AG04449 (cell line): ENCODE data around the gene TRAPPC5.

ENCODE experiments used
- CTCF ChIA-PET: fragments of 350-600 bp; formaldehyde crosslinking; extraction: SDS; loops from one replicate; lab custom pipeline; 2021; ENCODE audit warnings: antibody characterized with exemption; lab: Yijun Ruan, JAX
- POLR2A ChIA-PET: fragments of 400-600, 350-600 bp; formaldehyde crosslinking; extraction: SDS; loops from one replicate; lab custom pipeline; 2020; ENCODE audit warnings: antibody characterized with exemption, inconsistent platforms; lab: Yijun Ruan, JAX
- DNase-seq: peaks from one replicate; pipeline ENCODE4 v3.0.0-alpha.2; 2010; ENCODE audit warnings: low read depth, low spot score
- H3K4me3 ChIP-seq: 2 replicates; pipeline ENCODE4 v1.5.1; 2011; ENCODE audit warnings: low read depth, mild to moderate bottlenecking, control low read depth, low read length
- TF ChIP-seq, protein P1 (sequence below): IDR thresholded peaks from one replicate; pipeline ENCODE4 v1.5.1; 2011; ENCODE audit warnings: mild to moderate bottlenecking, moderate library complexity, low read length, control low read depth, inconsistent platforms; ENCODE audit not compliant: insufficient read depth; ENCODE audit errors: missing control alignments

The TRAPPC5 gene

DNA sequence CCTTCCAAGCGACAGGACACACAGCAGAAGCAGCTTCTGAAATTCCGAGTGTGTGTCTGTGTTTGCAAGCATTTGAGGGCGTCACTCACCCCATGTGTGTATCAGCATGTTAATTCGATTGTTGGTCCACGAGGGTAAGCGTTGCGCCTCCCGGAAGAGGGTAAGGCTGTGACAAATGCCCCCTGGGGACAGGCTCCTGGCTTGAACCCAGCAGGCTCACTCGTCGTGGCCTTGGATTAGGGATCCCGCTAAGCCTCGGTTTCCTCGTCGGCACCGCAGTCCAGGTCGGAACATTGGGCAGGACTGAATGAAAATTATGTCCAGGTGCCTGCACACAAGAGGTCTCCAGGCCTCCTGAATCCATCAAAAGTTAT is 44.3 kb upstream of the TRAPPC5 start:
- TF ChIP-seq, protein P1, sequence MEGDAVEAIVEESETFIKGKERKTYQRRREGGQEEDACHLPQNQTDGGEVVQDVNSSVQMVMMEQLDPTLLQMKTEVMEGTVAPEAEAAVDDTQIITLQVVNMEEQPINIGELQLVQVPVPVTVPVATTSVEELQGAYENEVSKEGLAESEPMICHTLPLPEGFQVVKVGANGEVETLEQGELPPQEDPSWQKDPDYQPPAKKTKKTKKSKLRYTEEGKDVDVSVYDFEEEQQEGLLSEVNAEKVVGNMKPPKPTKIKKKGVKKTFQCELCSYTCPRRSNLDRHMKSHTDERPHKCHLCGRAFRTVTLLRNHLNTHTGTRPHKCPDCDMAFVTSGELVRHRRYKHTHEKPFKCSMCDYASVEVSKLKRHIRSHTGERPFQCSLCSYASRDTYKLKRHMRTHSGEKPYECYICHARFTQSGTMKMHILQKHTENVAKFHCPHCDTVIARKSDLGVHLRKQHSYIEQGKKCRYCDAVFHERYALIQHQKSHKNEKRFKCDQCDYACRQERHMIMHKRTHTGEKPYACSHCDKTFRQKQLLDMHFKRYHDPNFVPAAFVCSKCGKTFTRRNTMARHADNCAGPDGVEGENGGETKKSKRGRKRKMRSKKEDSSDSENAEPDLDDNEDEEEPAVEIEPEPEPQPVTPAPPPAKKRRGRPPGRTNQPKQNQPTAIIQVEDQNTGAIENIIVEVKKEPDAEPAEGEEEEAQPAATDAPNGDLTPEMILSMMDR = no peak
- POLR2A ChIA-PET = no interaction called here

DNA sequence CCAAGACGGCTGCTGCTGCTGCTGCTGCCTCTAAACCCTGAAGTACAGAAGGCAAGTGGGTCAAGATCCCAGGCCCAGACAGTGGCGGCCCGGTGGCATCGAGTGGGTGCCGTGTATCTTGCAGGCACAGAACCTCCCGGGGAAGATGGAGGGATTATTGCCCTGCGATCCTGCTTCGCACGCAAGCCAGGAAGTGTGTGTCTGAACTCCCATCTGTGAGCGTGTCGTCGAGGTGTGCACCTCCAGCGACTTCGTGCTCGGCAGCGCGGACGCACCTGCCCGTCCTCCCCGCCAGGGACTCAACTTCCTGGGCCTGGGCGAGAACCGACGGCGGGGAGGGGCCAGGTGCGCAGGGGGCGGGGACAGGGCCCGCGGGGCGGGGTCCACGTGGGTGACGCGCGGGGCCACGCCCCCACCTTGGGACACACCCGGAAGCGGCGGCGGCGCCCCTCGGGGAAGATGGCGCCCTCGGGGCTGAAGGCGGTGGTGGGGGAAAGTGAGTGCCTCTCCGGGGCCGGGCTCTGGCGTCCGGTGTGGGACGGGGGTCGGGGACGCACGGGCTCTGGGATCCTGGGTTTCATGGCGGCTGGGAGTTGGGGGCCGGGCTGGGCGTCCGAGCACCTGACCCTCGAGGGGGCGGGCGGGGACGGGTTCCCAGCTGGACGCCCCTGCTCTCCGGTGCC is 43.8 kb upstream of the TRAPPC5 start, which contains the start of gene STXBP2:
STXBP2 (plus strand) TSS at position 420 of the 683 bp plus-strand sequence; CDS start at position 460, 40 bp downstream.
- POLR2A ChIA-PET = no interaction called here
- TF ChIP-seq, protein P1 = no peak
- DNase-seq = no peak
- CTCF ChIA-PET = no interaction called here
- H3K4me3 ChIP-seq = peak within 1 kb of the TSS; percentile 15; the same call in 1 of the 2 replicates

More for the DNA sequence above, 44.3 kb upstream of the TRAPPC5 start:
- CTCF ChIA-PET = interaction anchor here (1.2 to 2.1 kb wide), 2 partner anchors 15 to 45 kb away, joined by 4 to 9 read pairs; partner anchors contain the start of gene TRAPPC5
- DNase-seq = no peak
- no peak overlapping the region for H3K4me3 ChIP-seq

DNA sequence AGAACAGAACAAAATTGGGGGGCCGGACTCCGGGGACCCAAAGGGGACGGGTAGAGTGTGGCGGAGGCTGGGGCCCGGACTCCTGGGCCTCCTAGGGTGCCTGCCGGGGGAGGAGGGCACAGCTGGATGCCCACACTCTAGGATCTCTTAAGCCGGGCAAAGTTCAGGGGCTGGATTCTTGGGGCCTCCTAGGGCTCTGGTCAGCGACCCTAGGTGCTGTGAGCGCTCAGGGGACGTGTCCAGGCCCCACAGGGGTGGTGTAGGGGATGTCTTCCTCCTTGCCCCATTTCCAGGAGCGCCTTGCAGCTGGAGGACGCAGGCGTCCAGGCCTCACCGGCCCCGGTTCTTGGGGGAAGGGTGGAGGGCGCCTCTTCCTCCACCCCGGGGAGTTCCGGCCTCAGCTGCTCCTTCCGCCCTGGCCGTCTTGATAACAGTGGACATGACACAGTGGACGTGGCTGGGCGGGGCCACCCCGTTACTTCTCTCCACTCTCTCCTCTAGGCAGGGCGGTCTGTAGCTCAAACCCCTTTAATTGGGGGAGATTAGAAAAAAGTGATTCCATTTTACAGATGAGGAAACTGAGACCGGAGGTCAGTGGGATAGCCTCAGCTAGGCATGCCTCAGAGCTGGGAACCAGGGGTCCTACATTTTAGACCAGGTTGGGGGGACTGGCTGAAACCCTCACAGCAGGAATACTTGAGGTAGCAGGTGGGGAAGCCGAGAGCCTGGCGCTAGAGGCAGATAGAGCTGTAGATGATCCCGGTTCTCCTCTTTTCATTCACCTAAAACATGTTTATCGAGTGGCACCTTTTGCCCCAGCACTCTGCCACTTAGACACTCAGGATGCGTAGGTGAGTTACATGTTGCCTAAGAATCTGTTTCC is 43.0 kb upstream of the TRAPPC5 start:
- H3K4me3 ChIP-seq = peak overlapping the region; percentile 15; the same call in 1 of the 2 replicates
- TF ChIP-seq, protein P1 = no peak
- ChIA-PET CTCF (interaction anchor here (0.8 to 1.8 kb wide), 2 partner anchors 14 to 43 kb away, joined by 4 to 12 read pairs; partner anchors contain the start of gene TRAPPC5), POLR2A (no interaction called here)
- DNase-seq = no peak

DNA sequence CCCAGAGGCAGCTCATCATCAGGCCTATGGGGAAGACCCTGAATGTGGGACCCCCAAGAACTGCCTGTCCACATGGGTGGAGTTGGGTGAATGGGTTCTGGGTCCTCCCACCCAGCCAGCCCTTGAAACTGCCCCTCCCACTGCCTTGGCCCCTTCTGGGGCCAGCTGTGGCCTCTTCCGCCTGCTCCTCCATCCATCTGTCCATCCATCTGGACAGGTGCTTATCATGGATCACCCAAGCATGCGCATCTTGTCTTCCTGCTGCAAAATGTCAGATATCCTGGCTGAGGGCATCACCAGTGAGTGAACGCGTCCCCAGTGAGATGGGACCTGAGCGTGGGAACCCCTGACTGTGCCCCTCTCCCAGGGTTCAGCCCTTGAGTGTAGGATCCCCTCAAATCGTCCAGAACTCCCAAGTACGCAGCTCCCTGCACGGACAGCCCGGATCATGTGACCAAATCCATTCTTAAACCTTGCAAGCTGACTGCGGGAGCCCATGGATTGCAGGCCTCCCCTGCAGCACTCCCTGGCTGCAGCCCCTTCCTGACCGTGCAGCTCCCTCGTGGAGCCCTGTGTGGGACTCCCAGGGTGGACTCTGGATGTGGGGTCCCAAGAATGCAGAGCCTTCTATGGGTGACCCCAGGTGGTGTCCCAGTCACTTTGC is 41.7 kb upstream of the TRAPPC5 start:
- POLR2A ChIA-PET = no interaction called here
- CTCF ChIA-PET = interaction anchor here (0.8 to 1.8 kb wide), 2 partner anchors 13 to 42 kb away, joined by 4 to 12 read pairs; partner anchors contain the start of gene TRAPPC5
- H3K4me3 ChIP-seq = no peak overlapping the region
- TF ChIP-seq, protein P1 = no peak
- no peak for DNase-seq

DNA sequence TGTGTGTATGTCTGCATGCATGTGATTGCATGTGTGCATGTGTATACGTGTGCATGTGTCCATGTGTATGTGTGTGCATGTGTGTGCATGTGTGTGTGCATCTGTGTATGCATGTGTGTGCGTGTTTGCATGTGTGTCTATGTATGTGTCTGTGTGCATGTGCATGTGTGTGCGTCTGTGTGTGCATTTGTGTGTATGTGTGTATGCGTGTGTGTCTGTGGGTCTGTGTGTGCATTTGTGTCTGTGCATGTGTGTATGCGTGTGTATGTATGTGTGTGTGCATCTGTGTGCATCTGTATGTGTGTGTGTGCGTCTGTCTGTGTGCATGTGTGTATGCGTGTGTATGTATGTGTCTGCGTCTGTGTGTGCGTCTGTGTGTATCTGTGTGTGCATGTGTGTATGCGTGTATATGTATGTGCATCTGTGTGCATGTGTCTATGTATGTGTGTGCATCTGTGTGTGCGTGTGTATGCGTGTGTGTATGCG is 40.7 kb upstream of the TRAPPC5 start:
- CTCF ChIA-PET = no interaction called here

More for the DNA sequence above, 40.7 kb upstream of the TRAPPC5 start:
- no peak for DNase-seq
- TF ChIP-seq, protein P1 = no peak
- H3K4me3 ChIP-seq = no peak overlapping the region
- POLR2A ChIA-PET = no interaction called here
